Measurements from ENCODE around the gene ZNF180.

DNA sequence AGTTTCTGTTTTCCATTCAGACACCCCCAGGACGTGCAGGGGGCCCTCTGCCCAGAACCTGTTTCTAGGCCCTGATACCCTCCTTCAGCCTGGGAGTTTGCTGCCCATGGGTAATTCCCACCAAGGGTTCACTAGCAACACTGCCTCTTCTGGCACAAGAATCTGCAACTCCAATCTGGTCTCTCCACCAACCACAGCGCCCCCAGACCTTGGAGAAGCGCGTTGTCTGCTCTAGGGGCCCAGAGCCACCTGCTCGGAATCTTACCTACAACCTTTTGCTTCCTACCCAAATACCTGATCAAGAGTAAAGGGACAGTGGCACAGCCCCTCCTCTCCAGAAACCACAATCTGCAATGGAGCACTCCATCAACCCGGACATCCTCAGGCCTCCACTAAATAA is 763 bp downstream of the ZNF180 start:
- peak; percentile 53 for TF ChIP-seq CTCF (conservative IDR thresholded peaks at IDR 0.05; ENCODE audit: low read length)
- TF ChIP-seq EZH2phosphoT487 (IDR thresholded peaks at IDR 0.05; ENCODE audit: borderline replicate concordance, low read depth, low read length) = no peak

Data from OCI-LY7 (cell line).